Osteoblast (primary cell): ENCODE results near the gene ST3GAL3. TPM values are rescaled to one million over a fixed set of nuclear protein-coding genes. Genes with fewer than 3 reads are reported as not detected.

ENCODE experiments used
- DNase-seq: peaks from one replicate; pipeline ENCODE4 v3.0.0; 2011; ENCODE audit warnings: low spot score, mixed read lengths; ENCODE audit not compliant: insufficient read length; ENCODE audit errors: missing footprints
- H2AFZ ChIP-seq: 2 replicates; pipeline ENCODE4 v1.6.0; 2011; ENCODE audit warnings: mild to moderate bottlenecking, low read length
- H3K27ac ChIP-seq: 2 replicates; pipeline ENCODE4 v1.5.1; 2011; ENCODE audit warnings: mild to moderate bottlenecking, low read depth, low read length, moderate library complexity
- H3K27me3 ChIP-seq: 2 replicates; pipeline ENCODE4 v1.6.0; 2012; ENCODE audit warnings: mild to moderate bottlenecking, control low read depth, inconsistent platforms, low read length, moderate library complexity; ENCODE audit not compliant: insufficient read depth
- H3K36me3 ChIP-seq: 2 replicates; pipeline ENCODE4 v1.5.1; 2011; ENCODE audit warnings: mild to moderate bottlenecking, low read length, control low read depth, moderate library complexity; ENCODE audit not compliant: insufficient read depth
- H3K4me1 ChIP-seq: 2 replicates; pipeline ENCODE4 v1.5.1; 2011; ENCODE audit warnings: mild to moderate bottlenecking, low read length, control low read depth, moderate library complexity; ENCODE audit not compliant: insufficient read depth
- H3K4me2 ChIP-seq: 2 replicates; pipeline ENCODE4 v1.6.0; 2011; ENCODE audit warnings: mild to moderate bottlenecking, low read length; ENCODE audit not compliant: insufficient read depth
- H3K4me3 ChIP-seq: fragments of 200-600 bp; sonication (generic); 3 replicates; pipeline ENCODE4 v1.5.1; 2012; ENCODE audit warnings: mild to moderate bottlenecking, low read length, inconsistent platforms; ENCODE audit not compliant: insufficient read depth
- H3K79me2 ChIP-seq: 2 replicates; pipeline ENCODE4 v1.6.0; 2012; ENCODE audit warnings: mild to moderate bottlenecking, low read length, control low read depth, inconsistent platforms; ENCODE audit not compliant: insufficient read depth
- H3K9me3 ChIP-seq: 2 replicates; pipeline ENCODE4 v1.5.1; 2011; ENCODE audit warnings: low read depth, low read length, control low read depth
- H4K20me1 ChIP-seq: 2 replicates; pipeline ENCODE4 v1.6.0; 2012; ENCODE audit warnings: mild to moderate bottlenecking, low read length, control low read depth; ENCODE audit not compliant: insufficient read depth
- total RNA-seq: library from RNA; depleted of rRNA; stranded (reverse); fragments of >200 nt; gene quantifications from 2 replicates; pipeline ENCODE4 v1.2.3, GENCODE V29; 2012
- TF ChIP-seq, protein P1 (sequence below): IDR thresholded peaks from 2 replicates; pipeline ENCODE4 v1.5.1; 2011; ENCODE audit warnings: mild to moderate bottlenecking, low read depth, low read length, moderate library complexity; ENCODE audit errors: extremely low read depth

The ST3GAL3 gene
- total RNA-seq, 1 donor = 18.5 TPM

DNA sequence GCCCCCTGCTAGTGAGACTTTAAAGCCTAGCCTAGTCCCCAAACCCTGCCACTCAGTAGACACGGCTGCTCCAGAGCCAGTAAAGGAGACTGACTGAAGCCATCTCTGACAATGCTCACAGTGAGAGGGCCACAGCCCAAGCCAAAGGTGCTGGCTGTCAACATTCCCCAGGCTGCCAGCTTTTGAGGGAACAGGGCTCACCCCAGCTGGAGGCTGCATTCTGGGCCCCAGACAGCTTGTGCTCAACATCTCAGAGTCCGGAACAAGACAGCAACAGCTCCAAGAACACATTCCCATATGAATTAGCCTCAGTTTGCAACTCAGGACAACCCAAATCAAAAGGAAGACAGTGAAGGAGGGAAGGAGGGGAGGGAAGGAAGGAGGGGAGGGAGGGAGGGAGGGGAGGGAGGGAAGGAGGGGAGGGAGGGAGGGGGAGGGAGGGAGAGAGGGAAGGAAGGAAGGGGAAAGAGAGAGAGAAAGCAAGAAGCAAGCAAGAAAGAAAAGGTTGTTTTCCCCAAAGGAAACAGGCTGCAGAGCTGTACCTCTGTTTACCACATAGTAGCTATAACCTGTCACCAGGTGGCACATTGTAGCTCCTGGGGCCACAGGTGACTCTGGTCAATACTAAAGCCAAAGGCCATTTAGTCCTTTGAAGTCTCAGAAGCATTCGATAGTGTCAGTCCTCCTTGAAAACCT, 231.7 kb downstream of the ST3GAL3 start:
- no peak for DNase-seq
- no peaks in the 10 kb centered on the region for H3K9me3 ChIP-seq
- H3K27me3 ChIP-seq = no peaks in the 10 kb centered on the region
- peaks cover 3% of the 10 kb centered on the region for H4K20me1 ChIP-seq
- H3K27ac ChIP-seq = no peak overlapping the region
- H3K79me2 ChIP-seq = no peaks in the 10 kb centered on the region
- no peak overlapping the region for H3K4me3 ChIP-seq
- H3K4me1 ChIP-seq = no peaks in the 10 kb centered on the region
- no peaks in the 10 kb centered on the region for H3K36me3 ChIP-seq
- no peak overlapping the region for H2AFZ ChIP-seq
- no peak overlapping the region for H3K4me2 ChIP-seq
- TF ChIP-seq, protein P1, sequence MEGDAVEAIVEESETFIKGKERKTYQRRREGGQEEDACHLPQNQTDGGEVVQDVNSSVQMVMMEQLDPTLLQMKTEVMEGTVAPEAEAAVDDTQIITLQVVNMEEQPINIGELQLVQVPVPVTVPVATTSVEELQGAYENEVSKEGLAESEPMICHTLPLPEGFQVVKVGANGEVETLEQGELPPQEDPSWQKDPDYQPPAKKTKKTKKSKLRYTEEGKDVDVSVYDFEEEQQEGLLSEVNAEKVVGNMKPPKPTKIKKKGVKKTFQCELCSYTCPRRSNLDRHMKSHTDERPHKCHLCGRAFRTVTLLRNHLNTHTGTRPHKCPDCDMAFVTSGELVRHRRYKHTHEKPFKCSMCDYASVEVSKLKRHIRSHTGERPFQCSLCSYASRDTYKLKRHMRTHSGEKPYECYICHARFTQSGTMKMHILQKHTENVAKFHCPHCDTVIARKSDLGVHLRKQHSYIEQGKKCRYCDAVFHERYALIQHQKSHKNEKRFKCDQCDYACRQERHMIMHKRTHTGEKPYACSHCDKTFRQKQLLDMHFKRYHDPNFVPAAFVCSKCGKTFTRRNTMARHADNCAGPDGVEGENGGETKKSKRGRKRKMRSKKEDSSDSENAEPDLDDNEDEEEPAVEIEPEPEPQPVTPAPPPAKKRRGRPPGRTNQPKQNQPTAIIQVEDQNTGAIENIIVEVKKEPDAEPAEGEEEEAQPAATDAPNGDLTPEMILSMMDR = no peak

GRCh38 chr1:43942411-43942810, 235.1 kb downstream of the ST3GAL3 start:
- Histone ChIP-seq H3K79me2 (peaks cover 6% of the 10 kb centered on the region), H3K4me2 (no peak overlapping the region), H4K20me1 (no peaks in the 10 kb centered on the region), H3K27me3 (no peaks in the 10 kb centered on the region), H2AFZ (no peak overlapping the region), H3K4me1 (peaks cover 12% of the 10 kb centered on the region), H3K36me3 (no peaks in the 10 kb centered on the region), H3K27ac (no peak overlapping the region), H3K9me3 (no peaks in the 10 kb centered on the region), H3K4me3 (no peak overlapping the region)
- TF ChIP-seq, protein P1 = no peak
- no peak for DNase-seq

DNA sequence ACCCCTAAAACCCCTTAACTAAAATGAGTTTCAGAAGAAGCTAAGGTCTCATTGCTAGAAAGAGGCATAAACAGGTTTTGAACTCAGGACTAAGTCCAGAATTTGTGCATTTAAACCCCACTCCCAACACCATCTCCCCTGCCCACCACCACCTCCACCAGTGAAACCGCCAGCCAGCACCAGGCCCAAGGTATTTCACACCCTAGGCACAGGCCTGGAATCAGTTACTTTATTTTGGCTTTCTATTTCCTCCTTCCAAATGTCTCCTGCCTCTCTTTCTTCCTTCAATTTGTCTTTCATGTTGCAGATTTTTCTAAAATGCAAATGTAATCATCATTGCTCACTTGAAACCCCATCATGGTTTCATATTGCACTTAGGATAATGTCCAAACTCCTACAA, 237.5 kb downstream of the ST3GAL3 start:
- Histone ChIP-seq H2AFZ (no peak overlapping the region), H3K27me3 (no peaks in the 10 kb centered on the region), H4K20me1 (peaks cover 19% of the 10 kb centered on the region), H3K36me3 (peaks cover 2% of the 10 kb centered on the region), H3K79me2 (peaks cover 29% of the 10 kb centered on the region), H3K4me2 (no peak overlapping the region), H3K4me3 (no peak overlapping the region), H3K9me3 (no peaks in the 10 kb centered on the region), H3K27ac (no peak overlapping the region), H3K4me1 (peaks cover 23% of the 10 kb centered on the region)
- TF ChIP-seq, protein P1 = no peak
- no peak for DNase-seq

DNA sequence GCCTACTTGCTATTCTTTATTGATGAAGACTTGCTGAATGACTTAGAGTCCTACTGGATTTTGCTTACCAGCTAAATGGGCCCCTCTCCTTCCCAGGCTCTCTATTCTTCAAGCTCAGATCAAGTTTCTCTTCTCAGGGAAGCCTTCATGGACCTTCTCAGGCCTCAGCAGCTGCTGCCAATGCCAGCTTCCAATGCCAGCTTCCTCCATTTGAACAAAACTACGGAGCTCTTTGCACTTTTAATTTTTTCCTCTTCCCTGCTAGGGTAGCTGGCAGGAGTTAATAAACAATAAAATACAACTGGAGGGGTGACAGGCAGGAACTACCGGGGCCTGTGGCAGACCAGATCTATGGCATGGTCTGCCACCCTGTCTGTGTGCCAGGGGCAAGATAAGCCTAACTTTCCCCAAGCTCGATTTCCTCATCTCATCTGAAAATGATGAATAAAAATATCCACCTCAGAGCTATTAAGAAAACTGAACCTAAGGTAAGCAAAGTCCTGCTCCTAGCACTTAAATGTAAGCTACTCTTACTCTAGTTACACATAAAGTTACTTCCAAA, 238.4 kb downstream of the ST3GAL3 start:
- peaks cover 37% of the 10 kb centered on the region for H3K79me2 ChIP-seq
- no peaks in the 10 kb centered on the region for H3K9me3 ChIP-seq
- H3K27ac ChIP-seq = peak overlapping the region; percentile 97
- peak overlapping the region; percentile 96 for H3K4me2 ChIP-seq
- peaks cover 23% of the 10 kb centered on the region for H3K4me1 ChIP-seq
- peaks cover 11% of the 10 kb centered on the region for H3K36me3 ChIP-seq
- peak overlapping the region; percentile 96 for H3K4me3 ChIP-seq
- no peaks in the 10 kb centered on the region for H3K27me3 ChIP-seq
- H4K20me1 ChIP-seq = peaks cover 23% of the 10 kb centered on the region
- H2AFZ ChIP-seq = peak overlapping the region; percentile 98
- peak; percentile 56 for DNase-seq
- TF ChIP-seq, protein P1 = no peak
